ENCODE measurements around the gene HSPA8.
A peak's percentile ranks its signal among the peaks of the same experiment; 100 is the strongest.
"Not testable (repeated sequence)": the region's sequence is repeated elsewhere in the genome, so short reads cannot be mapped to it uniquely, and the experiment has no call there.

Gene HSPA8

GRCh38 chr11:123061403-123062157 is at the start of gene HSPA8:
Gene HSPA8 (minus strand): TSS chr11:123062136. CDS start chr11:123061324, 812 bp downstream.
- DNase-seq: peak; percentile 80

GRCh38 chr11:123111465-123111864 is 49.5 kb upstream of the HSPA8 start:
- DNase-seq: peak; percentile 86

GRCh38 chr11:123110397-123110796 is 48.5 kb upstream of the HSPA8 start:
- no peak for DNase-seq

- DNase-seq: no peak
Measured at GRCh38 chr11:123107945-123108495, 46.1 kb upstream of the HSPA8 start.

- no peak for DNase-seq
Measured at GRCh38 chr11:123104697-123105096, 42.8 kb upstream of the HSPA8 start.

- DNase-seq: peak; percentile 91
Measured at GRCh38 chr11:123103326-123103980, 41.5 kb upstream of the HSPA8 start.

- no peak for DNase-seq
Measured at GRCh38 chr11:123100379-123101085, 38.6 kb upstream of the HSPA8 start.

GRCh38 chr11:123098990-123099389 is 37.1 kb upstream of the HSPA8 start:
- DNase-seq: no peak

GRCh38 chr11:123093739-123094138 is 31.8 kb upstream of the HSPA8 start:
- no peak for DNase-seq

GRCh38 chr11:123091506-123091905 is 29.6 kb upstream of the HSPA8 start:
- DNase-seq: no peak

GRCh38 chr11:123090168-123090567 is 28.2 kb upstream of the HSPA8 start:
- not testable (repeated sequence) for DNase-seq

GRCh38 chr11:123088896-123089295 is 27.0 kb upstream of the HSPA8 start:
- not testable (repeated sequence) for DNase-seq

- not testable (repeated sequence) for DNase-seq
Measured at GRCh38 chr11:123087657-123088056, 25.7 kb upstream of the HSPA8 start.

GRCh38 chr11:123086305-123086704 is 24.4 kb upstream of the HSPA8 start:
- no peak for DNase-seq

GRCh38 chr11:123085497-123085896 is 23.6 kb upstream of the HSPA8 start:
- no peak for DNase-seq

- DNase-seq: no peak
Measured at GRCh38 chr11:123084454-123084853, 22.5 kb upstream of the HSPA8 start.

- DNase-seq: peak; percentile 51
Measured at GRCh38 chr11:123083623-123084029, 21.7 kb upstream of the HSPA8 start.

- DNase-seq: no peak
Measured at GRCh38 chr11:123082977-123083376, 21.0 kb upstream of the HSPA8 start.

GRCh38 chr11:123080015-123080414 is 18.1 kb upstream of the HSPA8 start:
- no peak for DNase-seq

GRCh38 chr11:123076484-123076883 is 14.5 kb upstream of the HSPA8 start:
- DNase-seq: no peak

- DNase-seq: no peak
Measured at GRCh38 chr11:123073343-123074057, 11.6 kb upstream of the HSPA8 start.

GRCh38 chr11:123072762-123073161 is 10.8 kb upstream of the HSPA8 start:
- DNase-seq: no peak

GRCh38 chr11:123072332-123072761 is 10.4 kb upstream of the HSPA8 start:
- DNase-seq: peak; percentile 84
